ENCODE data around the gene MAPK1.
"Not testable (repeated sequence)": the region's sequence is repeated elsewhere in the genome, so short reads cannot be mapped to it uniquely, and the experiment has no call there.

MAPK1 gene

GRCh38 chr22:21719024-21719423 lies 148.4 kb downstream of the MAPK1 start:
- no peak for DNase-seq

- DNase-seq = no peak
Measured at GRCh38 chr22:21718499-21718898, 148.9 kb downstream of the MAPK1 start.

GRCh38 chr22:21716395-21717122 lies 150.9 kb downstream of the MAPK1 start:
- not testable (repeated sequence) for DNase-seq

- no peak for DNase-seq
Measured at GRCh38 chr22:21714786-21715185, 152.7 kb downstream of the MAPK1 start.

- no peak for DNase-seq
Measured at GRCh38 chr22:21714059-21714770, 153.2 kb downstream of the MAPK1 start.

- no peak for DNase-seq
Measured at GRCh38 chr22:21713428-21714058, 153.9 kb downstream of the MAPK1 start.

- DNase-seq = peak; percentile 66 to 80
Measured at GRCh38 chr22:21712751-21713427, 154.6 kb downstream of the MAPK1 start.

GRCh38 chr22:21711851-21712250 lies 155.6 kb downstream of the MAPK1 start:
- DNase-seq = no peak

GRCh38 chr22:21710156-21710555 lies 157.3 kb downstream of the MAPK1 start:
- no peak for DNase-seq

- DNase-seq = no peak
Measured at GRCh38 chr22:21709688-21710087, 157.8 kb downstream of the MAPK1 start.

- no peak for DNase-seq
Measured at GRCh38 chr22:21708960-21709359, 158.5 kb downstream of the MAPK1 start.

- no peak for DNase-seq
Measured at GRCh38 chr22:21707677-21708076, 159.8 kb downstream of the MAPK1 start.

Data from hippocampal formation (tissue), 2 donors.